ENCODE results near the gene SMPDL3A. TPM values are rescaled to one million over a fixed set of nuclear protein-coding genes. Genes with fewer than 3 reads are reported as not detected.

The SMPDL3A gene
- total and polyA plus RNA-seq, 2 of the 13 experiments (the other 11 are each of a cell fraction or from before 2014, with no cell fraction given): 7.8 to 17.3 TPM

- BruUV-seq (replicated peaks): no TSS peak
- ChIA-PET CTCF (ENCODE audit: low intra/inter-chr PET ratio, low total read pairs) (interaction anchor here (1.1 to 1.3 kb wide), 2 partner anchors 9 to 41 kb away, joined by 3 to 4 read pairs; partner anchors contain the start of gene SMPDL3A), POLR2A (interaction anchor here (1.1 to 5.9 kb wide), 6 partner anchors 8 to 327 kb away, joined by 3 to 177 read pairs (median 4); partner anchors contain the start of genes SERINC1 and SMPDL3A)
- Histone ChIP-seq H3K9ac (ENCODE audit: insufficient read depth, low read depth, low read length) (peak overlapping the region; percentile 10; the same call in 1 of the 2 replicates), H3K27me3 (ENCODE audit: control insufficient read depth in 1 of 2, insufficient read depth in 2 of 2, low read length in 2 of 2) (no peaks in the 10 kb centered on the region), H3K4me3 (replicated peaks in 1 of 3; ENCODE audit: insufficient read depth in 1 of 3, low read depth in 2 of 3, low read length in 3 of 3) (peak overlapping the region in 1 of 3 experiments; percentile 17; a peak in 1 of 6 replicates), H3K4me2 (ENCODE audit: low read depth, low read length) (peak overlapping the region; percentile 55), H3K27ac (ENCODE audit: extremely low read length, insufficient read depth, low read length) (peak overlapping the region; percentile 69), H4K20me1 (ENCODE audit: insufficient read depth, low read length) (no peaks in the 10 kb centered on the region), H3K79me2 (ENCODE audit: insufficient read depth, low read length) (no peaks in the 10 kb centered on the region), H3K4me1 (ENCODE audit: insufficient read depth, low read length) (peaks cover 60% of the 10 kb centered on the region), H3K9me3 (ENCODE audit: low read length) (no peaks in the 10 kb centered on the region), H2AFZ (ENCODE audit: low read length) (no peak overlapping the region), H3K36me3 (replicated peaks in 1 of 2; ENCODE audit: control insufficient read depth in 1 of 2, insufficient read depth in 2 of 2, low read length in 2 of 2) (no peaks in the 10 kb centered on the region)
- intact Hi-C loops (cut with micrococcal nuclease; ENCODE audit: unreplicated experiment): loop anchor here (1.0 kb wide), 1 partner anchor 9 kb away; the partner anchor contains the start of gene SMPDL3A
- in situ Hi-C loops (cut with HindIII; ENCODE audit: extremely low pct_ligation_motif_present, low pct_unique_long_range_greater_than_20kb): no loop called here
- DNase-seq (ENCODE audit: low spot score): peak; percentile 92
- peak; percentile 79 for FAIRE-seq
- peak; percentile 99 for ATAC-seq
- 6% methylated on average over 6 of the region's 6 CpGs for WGBS (ENCODE audit: low lambda C conversion rate)
- TF ChIP-seq ZNF605 (CRISPR knock-in tag; IDR thresholded peaks at IDR 0.05): peak; percentile 91
- TF ChIP-seq MED1 (CRISPR knock-in tag; IDR thresholded peaks at IDR 0.05): peak; percentile 98
- TF ChIP-seq ZNF24 (IDR thresholded peaks at IDR 0.05): peak; percentile 70; the same call in 1 of the 2 replicates
- TF ChIP-seq AHDC1 (CRISPR knock-in tag; IDR thresholded peaks at IDR 0.05; ENCODE audit: borderline replicate concordance): peak; percentile 90; the same call in 1 of the 2 replicates
- TF ChIP-seq CHD4 (IDR thresholded peaks at IDR 0.05; ENCODE audit: borderline replicate concordance, low read length): no peak
- TF ChIP-seq XRCC5 (optimal IDR thresholded peaks at IDR 0.05; ENCODE audit: low read length): peak; percentile 49
- TF ChIP-seq ZFP37 (CRISPR knock-in tag; IDR thresholded peaks at IDR 0.05; ENCODE audit: borderline replicate concordance): 0 out of 2 replicates have a peak, but pooled peaks have one; percentile 41
- peak; percentile 74; the same call in 1 of the 2 replicates for TF ChIP-seq SPEN (CRISPR knock-in tag; IDR thresholded peaks at IDR 0.05; ENCODE audit: low read depth)
- TF ChIP-seq DMTF1 (CRISPR knock-in tag; IDR thresholded peaks at IDR 0.05): no peak
- no peak for TF ChIP-seq ZNF883 (CRISPR knock-in tag; IDR thresholded peaks at IDR 0.05; ENCODE audit: not compliant biosample characterization)
- no peak for TF ChIP-seq PBX2 (CRISPR knock-in tag; IDR thresholded peaks at IDR 0.05)
- TF ChIP-seq ELF1 (CRISPR knock-in tag; IDR thresholded peaks at IDR 0.05): peak; percentile 56; the same call in 1 of the 2 replicates
- TF ChIP-seq ZFY (CRISPR knock-in tag; IDR thresholded peaks at IDR 0.05): peak; percentile 27; the same call in 1 of the 2 replicates
- TF ChIP-seq SMARCE1 (IDR thresholded peaks at IDR 0.05; ENCODE audit: borderline replicate concordance): no peak
- TF ChIP-seq FOXK1 (CRISPR knock-in tag; IDR thresholded peaks at IDR 0.05; ENCODE audit: borderline replicate concordance, low read depth): peak; percentile 90
These were observed 9.1 kb downstream of the SMPDL3A start for GRCh38 chr6:122798099-122798641.
